RWPE2 (cell line): ENCODE measurements around the gene SESTD1.

Experiments used
- ATAC-seq: fragments of 200-7000 bp; cut with Tn5 transposase; 3 replicates; pipeline ENCODE4 v1.9.1; 2021; ENCODE audit warnings: low read depth
- DNase-seq: peaks from one replicate; pipeline ENCODE4 v3.0.0-alpha.2; 2020; ENCODE audit warnings: low spot score
- H3K27ac ChIP-seq: fragments of 450-650 bp; 2 replicates; pipeline ENCODE4 v1.5.1; 2017; ENCODE audit warnings: mild to moderate bottlenecking; ENCODE audit not compliant: poor library complexity, severe bottlenecking
- H3K27me3 ChIP-seq: fragments of 250-450 bp; sonication (Bioruptor Pico); 2 replicates; pipeline ENCODE4 v1.5.1; 2021; ENCODE audit warnings: mild to moderate bottlenecking, moderate library complexity; ENCODE audit not compliant: insufficient read depth, poor library complexity, severe bottlenecking
- H3K36me3 ChIP-seq: fragments of 250-450 bp; sonication (Bioruptor Pico); 2 replicates; pipeline ENCODE4 v1.5.1; 2020; ENCODE audit warnings: low read depth, mild to moderate bottlenecking, moderate library complexity
- H3K4me1 ChIP-seq: fragments of 250-450 bp; sonication (Bioruptor Pico); 2 replicates; pipeline ENCODE4 v1.5.1; 2021; ENCODE audit warnings: mild to moderate bottlenecking, moderate library complexity; ENCODE audit not compliant: insufficient read depth, poor library complexity, severe bottlenecking
- H3K4me3 ChIP-seq: fragments of 250-450 bp; sonication (Bioruptor Pico); 2 replicates; pipeline ENCODE4 v1.5.1; 2021; ENCODE audit warnings: mild to moderate bottlenecking, moderate library complexity; ENCODE audit not compliant: severe bottlenecking
- H3K9me3 ChIP-seq: fragments of 250-450 bp; sonication (Bioruptor Pico); 2 replicates; pipeline ENCODE4 v1.5.1; 2021; ENCODE audit warnings: mild to moderate bottlenecking, moderate library complexity; ENCODE audit not compliant: severe bottlenecking
- CTCF ChIP-seq: fragments of 450-650 bp; IDR thresholded peaks from one replicate; pipeline ENCODE4 v1.5.1; 2017; ENCODE audit warnings: mild to moderate bottlenecking, moderate library complexity; ENCODE audit not compliant: poor library complexity, severe bottlenecking

SESTD1 gene

GRCh38 chr2:179072527-179072926, 192.1 kb downstream of the SESTD1 start:
- no peak for DNase-seq
- Histone ChIP-seq H3K9me3 (no peaks in the 10 kb centered on the region), H3K4me3 (no peak overlapping the region), H3K27me3 (no peaks in the 10 kb centered on the region), H3K36me3 (no peaks in the 10 kb centered on the region), H3K4me1 (no peaks in the 10 kb centered on the region), H3K27ac (no peak overlapping the region)
- ATAC-seq = no peak
- no peak for TF ChIP-seq CTCF

- DNase-seq (no peak), ATAC-seq (no peak)
- no peak for TF ChIP-seq CTCF
- Histone ChIP-seq H3K36me3 (no peaks in the 10 kb centered on the region), H3K9me3 (no peaks in the 10 kb centered on the region), H3K4me1 (no peaks in the 10 kb centered on the region), H3K4me3 (no peak overlapping the region), H3K27me3 (no peaks in the 10 kb centered on the region), H3K27ac (no peak overlapping the region)
Observed at GRCh38 chr2:179071810-179072355, 192.7 kb downstream of the SESTD1 start.

- Histone ChIP-seq H3K4me1 (no peaks in the 10 kb centered on the region), H3K27ac (no peak overlapping the region), H3K27me3 (no peaks in the 10 kb centered on the region), H3K9me3 (no peaks in the 10 kb centered on the region), H3K4me3 (no peak overlapping the region), H3K36me3 (no peaks in the 10 kb centered on the region)
- no peak for TF ChIP-seq CTCF
- no peak for ATAC-seq
- no peak for DNase-seq
Observed at GRCh38 chr2:179070895-179071294, 193.7 kb downstream of the SESTD1 start.

- Histone ChIP-seq H3K4me3 (no peak overlapping the region), H3K9me3 (no peaks in the 10 kb centered on the region), H3K4me1 (no peaks in the 10 kb centered on the region), H3K36me3 (no peaks in the 10 kb centered on the region), H3K27me3 (no peaks in the 10 kb centered on the region), H3K27ac (no peak overlapping the region)
- TF ChIP-seq CTCF = no peak
- ATAC-seq (no peak), DNase-seq (no peak)
Observed at GRCh38 chr2:179069685-179070084, 194.9 kb downstream of the SESTD1 start.

- no peak overlapping the region for H3K27ac ChIP-seq
- ATAC-seq (no peak), DNase-seq (no peak)
- no peaks in the 10 kb centered on the region for H3K27me3 ChIP-seq
- no peaks in the 10 kb centered on the region for H3K36me3 ChIP-seq
- H3K9me3 ChIP-seq = no peaks in the 10 kb centered on the region
- TF ChIP-seq CTCF = no peak
- H3K4me1 ChIP-seq = no peaks in the 10 kb centered on the region
- no peak overlapping the region for H3K4me3 ChIP-seq
Observed at GRCh38 chr2:179068991-179069643, 195.5 kb downstream of the SESTD1 start.
